Activated T-cell treated with anti-CD3 and anti-CD28 coated beads, Interleukin-2, amount 50 U/mL, for 72 hours (primary cell): ENCODE data around the gene RYR1. TPM values are rescaled to one million over a fixed set of nuclear protein-coding genes. Genes with fewer than 3 reads are reported as not detected.

ENCODE experiments used
- ATAC-seq, 2 donors: fragments of 150-1000 bp; cut with Tn5 transposase; replicated peaks in 1 of 2; 2 replicates each; pipeline ENCODE4 v1.10.0; 2021; ENCODE audit warnings: moderate library complexity in 2 of 2, mild to moderate bottlenecking in 1 of 2
- DNase-seq, 2 donors: peaks; one replicate each; pipeline ENCODE4 v3.0.0; 2021 to 2022; ENCODE audit warnings: mixed read lengths in 1 of 2
- H3K27ac Mint-ChIP-seq: one replicate; pipeline ENCODE4 v1.8.0; 2022; ENCODE audit warnings: mild to moderate bottlenecking, moderate library complexity, mixed read lengths
- H3K27me3 Mint-ChIP-seq: one replicate; pipeline ENCODE4 v1.8.0; 2022; ENCODE audit warnings: low read depth, mixed read lengths
- H3K36me3 Mint-ChIP-seq, 2 donors: one replicate each; pipeline ENCODE4 v1.8.0; 2022; ENCODE audit warnings: mixed read lengths in 2 of 2, mild to moderate bottlenecking in 1 of 2; ENCODE audit not compliant: insufficient read depth in 2 of 2
- H3K4me1 Mint-ChIP-seq: one replicate; pipeline ENCODE4 v1.8.0; 2022; ENCODE audit warnings: low read depth, mixed read lengths
- H3K4me3 Mint-ChIP-seq, 2 donors: one replicate each; pipeline ENCODE4 v1.8.0; 2022; ENCODE audit warnings: mild to moderate bottlenecking in 2 of 2, mixed read lengths in 2 of 2, moderate library complexity in 2 of 2
- H3K9me3 Mint-ChIP-seq, 2 donors: one replicate each; pipeline ENCODE4 v1.8.0; 2022; ENCODE audit warnings: mixed read lengths in 2 of 2
- total RNA-seq, 2 donors: library from RNA; stranded (reverse); gene quantifications; one replicate each; pipeline ENCODE4 v1.2.3, GENCODE V29; 2022

The RYR1 gene
- total RNA-seq, 2 donors from 2014 or later = 3.3 to 5.3 TPM

- Mint-ChIP-seq H3K27me3 (no peaks in the 10 kb centered on the region), H3K27ac (no peak overlapping the region), H3K9me3 (no peaks in the 10 kb centered on the region), H3K36me3 (peaks cover 0 to 3% of the 10 kb centered on the region in 2 donors), H3K4me3 (no peak overlapping the region), H3K4me1 (peaks cover 11% of the 10 kb centered on the region)
- no peak for ATAC-seq
- no peak for DNase-seq
Measured at GRCh38 chr19:38442736-38443135, 9.2 kb downstream of the RYR1 start.

GRCh38 chr19:38443458-38443999, 10.0 kb downstream of the RYR1 start:
- no peak for ATAC-seq

GRCh38 chr19:38444026-38444425, 10.5 kb downstream of the RYR1 start:
- Mint-ChIP-seq H3K9me3 (no peaks in the 10 kb centered on the region), H3K4me1 (peaks cover 6% of the 10 kb centered on the region), H3K36me3 (peaks cover 0 to 3% of the 10 kb centered on the region in 2 donors), H3K27ac (no peak overlapping the region), H3K27me3 (no peaks in the 10 kb centered on the region), H3K4me3 (no peak overlapping the region)
- ATAC-seq = no peak
- DNase-seq = no peak

More at GRCh38 chr19:38443458-38443999, 10.0 kb downstream of the RYR1 start:
- Mint-ChIP-seq H3K27ac (no peak overlapping the region), H3K4me3 (no peak overlapping the region), H3K9me3 (no peaks in the 10 kb centered on the region), H3K36me3 (peaks cover 0 to 3% of the 10 kb centered on the region in 2 donors), H3K27me3 (no peaks in the 10 kb centered on the region), H3K4me1 (peaks cover 6% of the 10 kb centered on the region)
- no peak for DNase-seq

- Mint-ChIP-seq H3K4me3 (no peak overlapping the region), H3K36me3 (peaks cover 0 to 3% of the 10 kb centered on the region in 2 donors), H3K9me3 (no peaks in the 10 kb centered on the region), H3K4me1 (peaks cover 6% of the 10 kb centered on the region), H3K27ac (no peak overlapping the region), H3K27me3 (no peaks in the 10 kb centered on the region)
- ATAC-seq (no peak), DNase-seq (no peak)
Measured at GRCh38 chr19:38445362-38445761, 11.9 kb downstream of the RYR1 start.

DNA sequence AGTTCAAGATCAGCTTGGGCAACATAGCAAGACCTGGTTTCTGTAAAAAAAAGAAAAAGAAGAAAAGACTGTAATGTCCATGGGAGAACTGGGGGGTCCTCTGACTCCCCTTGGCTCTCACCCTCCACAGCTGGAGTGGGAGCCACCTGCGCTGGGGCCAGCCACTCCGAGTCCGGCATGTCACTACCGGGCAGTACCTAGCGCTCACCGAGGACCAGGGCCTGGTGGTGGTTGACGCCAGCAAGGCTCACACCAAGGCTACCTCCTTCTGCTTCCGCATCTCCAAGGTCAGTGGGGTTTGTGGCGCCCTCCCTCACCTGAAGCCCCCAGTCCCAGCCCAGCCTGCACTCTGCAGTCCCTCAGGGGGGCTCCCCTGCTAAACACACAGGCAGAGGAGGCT, 14.7 kb downstream of the RYR1 start:
- Mint-ChIP-seq H3K9me3 (no peaks in the 10 kb centered on the region), H3K4me3 (no peak overlapping the region), H3K4me1 (no peaks in the 10 kb centered on the region), H3K36me3 (peaks cover 0 to 3% of the 10 kb centered on the region in 2 donors), H3K27ac (no peak overlapping the region), H3K27me3 (no peaks in the 10 kb centered on the region)
- DNase-seq (no peak), ATAC-seq (no peak)

- Mint-ChIP-seq H3K27me3 (no peaks in the 10 kb centered on the region), H3K27ac (no peak overlapping the region), H3K4me1 (no peaks in the 10 kb centered on the region), H3K36me3 (peaks cover 0 to 5% of the 10 kb centered on the region in 2 donors), H3K9me3 (peaks cover 0 to 1% of the 10 kb centered on the region in 2 donors), H3K4me3 (no peak overlapping the region)
- ATAC-seq (no peak), DNase-seq (no peak)
Measured at GRCh38 chr19:38449518-38449917, 16.0 kb downstream of the RYR1 start.

- DNase-seq (no peak), ATAC-seq (no peak)
- peaks cover 0 to 2% of the 10 kb centered on the region in 2 donors for H3K36me3 Mint-ChIP-seq
- no peak overlapping the region for H3K4me3 Mint-ChIP-seq
- H3K9me3 Mint-ChIP-seq = peaks cover 0 to 1% of the 10 kb centered on the region in 2 donors
- no peaks in the 10 kb centered on the region for H3K27me3 Mint-ChIP-seq
- H3K4me1 Mint-ChIP-seq = no peaks in the 10 kb centered on the region
- no peak overlapping the region for H3K27ac Mint-ChIP-seq
Measured at GRCh38 chr19:38451036-38451435, 17.5 kb downstream of the RYR1 start.

DNA sequence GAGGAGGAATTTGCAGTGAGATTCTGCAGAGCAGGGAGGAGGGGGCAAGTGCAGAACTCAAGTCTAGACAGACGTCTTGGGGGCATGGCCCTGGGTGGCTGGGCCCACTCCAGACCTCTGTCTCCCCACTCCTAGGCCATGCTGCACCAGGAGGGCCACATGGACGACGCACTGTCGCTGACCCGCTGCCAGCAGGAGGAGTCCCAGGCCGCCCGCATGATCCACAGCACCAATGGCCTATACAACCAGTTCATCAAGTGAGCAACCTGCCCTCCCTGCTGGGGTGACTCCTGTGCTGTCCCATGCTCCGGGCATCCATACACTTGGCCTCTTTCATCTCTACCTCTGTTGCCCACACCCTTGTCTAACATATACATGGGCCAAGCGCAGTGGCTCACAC, 18.1 kb downstream of the RYR1 start:
- Mint-ChIP-seq H3K4me1 (no peaks in the 10 kb centered on the region), H3K27ac (no peak overlapping the region), H3K27me3 (no peaks in the 10 kb centered on the region), H3K36me3 (peaks cover 0 to 2% of the 10 kb centered on the region in 2 donors), H3K4me3 (no peak overlapping the region), H3K9me3 (peaks cover 0 to 1% of the 10 kb centered on the region in 2 donors)
- ATAC-seq (no peak), DNase-seq (no peak)

- Mint-ChIP-seq H3K27ac (no peak overlapping the region), H3K36me3 (peaks cover 0 to 2% of the 10 kb centered on the region in 2 donors), H3K4me3 (no peak overlapping the region), H3K27me3 (no peaks in the 10 kb centered on the region), H3K9me3 (peaks cover 0 to 1% of the 10 kb centered on the region in 2 donors), H3K4me1 (no peaks in the 10 kb centered on the region)
- ATAC-seq (peak in 1 of 2 donors; percentile 11), DNase-seq (peak; percentile 7 to 10)
Measured at GRCh38 chr19:38452430-38453366, 19.2 kb downstream of the RYR1 start.

DNA sequence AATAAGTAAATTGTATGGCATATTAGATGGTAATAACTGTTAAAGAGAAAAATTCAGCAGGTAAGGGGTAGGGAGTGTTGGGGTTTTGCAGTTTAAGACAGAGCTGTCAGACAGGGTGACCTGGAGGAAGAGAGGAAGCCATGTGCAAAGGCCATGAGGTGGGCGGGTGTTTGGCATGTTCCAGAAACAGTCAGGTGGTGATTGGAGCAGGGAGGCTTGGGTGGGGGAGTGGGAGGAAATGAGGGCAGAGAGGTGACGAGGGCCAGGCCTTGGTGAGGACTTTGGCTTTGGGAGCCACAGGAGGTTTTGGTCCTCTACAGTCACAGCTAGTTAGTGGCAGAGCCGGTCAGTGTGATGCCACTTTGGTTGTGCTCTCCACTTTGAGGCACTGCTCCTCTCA, 20.1 kb downstream of the RYR1 start:
- Mint-ChIP-seq H3K27me3 (no peaks in the 10 kb centered on the region), H3K9me3 (peaks cover 0 to 1% of the 10 kb centered on the region in 2 donors), H3K4me3 (no peak overlapping the region), H3K27ac (no peak overlapping the region), H3K36me3 (peaks cover 0 to 2% of the 10 kb centered on the region in 2 donors), H3K4me1 (no peaks in the 10 kb centered on the region)
- DNase-seq = no peak
- no peak for ATAC-seq

GRCh38 chr19:38455031-38455430, 21.5 kb downstream of the RYR1 start:
- Mint-ChIP-seq H3K4me1 (no peaks in the 10 kb centered on the region), H3K27ac (no peak overlapping the region), H3K36me3 (peaks cover 0 to 2% of the 10 kb centered on the region in 2 donors), H3K4me3 (no peak overlapping the region), H3K9me3 (peaks cover 0 to 1% of the 10 kb centered on the region in 2 donors), H3K27me3 (peaks cover 11% of the 10 kb centered on the region)
- ATAC-seq (no peak), DNase-seq (no peak)

GRCh38 chr19:38457202-38457601, 23.7 kb downstream of the RYR1 start:
- Mint-ChIP-seq H3K36me3 (peaks cover 0 to 2% of the 10 kb centered on the region in 2 donors), H3K4me1 (no peaks in the 10 kb centered on the region), H3K27me3 (peaks cover 15% of the 10 kb centered on the region), H3K27ac (no peak overlapping the region), H3K4me3 (no peak overlapping the region), H3K9me3 (peaks cover 0 to 1% of the 10 kb centered on the region in 2 donors)
- DNase-seq (no peak), ATAC-seq (no peak)

DNA sequence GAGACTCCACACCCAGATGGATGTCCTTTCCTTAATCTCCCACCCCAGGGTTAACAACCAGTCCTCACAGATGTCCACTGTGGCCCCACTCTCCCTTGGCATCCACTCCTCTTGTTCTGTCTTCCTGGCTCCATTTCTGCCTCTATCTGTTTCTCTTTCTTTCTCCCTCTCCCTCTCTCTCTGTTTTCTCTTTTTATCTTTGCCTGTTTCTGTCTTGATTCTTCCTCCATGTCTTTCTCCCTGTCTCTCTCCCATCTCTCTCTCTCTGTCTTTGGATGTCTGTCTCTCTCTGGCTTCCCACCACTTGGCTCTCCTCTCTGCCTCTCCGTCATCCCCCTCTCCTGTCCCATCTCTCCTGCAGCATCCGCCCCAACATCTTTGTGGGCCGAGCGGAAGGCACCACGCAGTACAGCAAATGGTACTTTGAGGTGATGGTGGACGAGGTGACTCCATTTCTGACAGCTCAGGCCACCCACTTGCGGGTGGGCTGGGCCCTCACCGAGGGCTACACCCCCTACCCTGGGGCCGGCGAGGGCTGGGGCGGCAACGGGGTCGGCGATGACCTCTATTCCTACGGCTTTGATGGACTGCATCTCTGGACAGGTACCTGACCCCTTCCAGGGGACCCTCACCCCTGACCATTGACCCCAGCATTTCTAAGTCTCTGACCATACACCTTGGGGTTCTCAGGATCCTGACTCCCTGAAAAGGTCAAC, 24.4 kb downstream of the RYR1 start:
- H3K9me3 Mint-ChIP-seq = peaks cover 0 to 1% of the 10 kb centered on the region in 2 donors
- H3K4me1 Mint-ChIP-seq = no peaks in the 10 kb centered on the region
- peaks cover 20% of the 10 kb centered on the region for H3K27me3 Mint-ChIP-seq
- H3K36me3 Mint-ChIP-seq = peaks cover 0 to 2% of the 10 kb centered on the region in 2 donors
- ATAC-seq (no peak), DNase-seq (no peak)
- H3K27ac Mint-ChIP-seq = no peak overlapping the region
- no peak overlapping the region for H3K4me3 Mint-ChIP-seq
